ENCODE measurements around the gene PPP6R3. TPM values are rescaled to one million over a fixed set of nuclear protein-coding genes. Genes with fewer than 3 reads are reported as not detected.

Gene PPP6R3
- total RNA-seq, 1 experiment from 2014 or later: 138 TPM

DNA sequence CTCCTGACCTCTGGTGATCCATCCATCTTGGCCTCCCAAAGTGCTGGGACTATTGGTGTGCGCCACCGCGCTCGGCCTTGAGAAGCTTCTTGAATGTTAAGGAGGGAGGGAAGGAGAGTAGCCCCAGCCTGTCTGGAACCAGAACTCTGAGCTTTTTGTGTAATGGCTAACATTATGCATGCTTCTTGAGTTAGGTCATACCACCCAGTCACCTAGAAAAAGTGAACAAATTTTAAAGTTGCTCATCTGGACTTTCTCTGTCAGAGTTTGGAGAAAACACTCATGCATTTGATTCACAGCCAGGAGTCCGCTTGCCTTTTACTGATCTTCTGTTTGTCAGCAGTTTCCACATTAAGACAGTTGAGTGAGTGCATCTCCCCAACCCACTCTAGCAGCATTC is 82.1 kb downstream of the PPP6R3 start:
- peaks cover 15% of the 10 kb centered on the region for H3K79me1 ChIP-seq (ENCODE audit: insufficient read depth, low read depth, low read length, poor library complexity, severe bottlenecking)
- Mint-ChIP-seq H3K36me3 (ENCODE audit: insufficient read depth in 1 of 3, low read depth in 3 of 3) (peaks cover 34 to 83% (median 70%) of the 10 kb centered on the region in 3 experiments; a peak in 6 of 7 replicates), H3K9me3 (peaks cover 0 to 4% of the 10 kb centered on the region in 2 experiments; a peak in 1 of 5 replicates), H3K27ac (peak overlapping the region in 1 of 3 experiments; percentile 26; a peak in 1 of 7 replicates), H3K4me1 (peaks cover 48 to 50% of the 10 kb centered on the region in 2 experiments), H3K4me3 (no peak overlapping the region), H3K27me3 (ENCODE audit: low read depth) (no peaks in the 10 kb centered on the region)
- no peak overlapping the region for H2BK120ac ChIP-seq (ENCODE audit: low read depth, low read length, poor library complexity, severe bottlenecking)
- H4K20me1 ChIP-seq (ENCODE audit: control insufficient read depth, insufficient read depth, insufficient read length): no peaks in the 10 kb centered on the region
- H3K23ac ChIP-seq (ENCODE audit: insufficient read length, low read depth, low read length): no peak overlapping the region
- H3K23me2 ChIP-seq (ENCODE audit: insufficient read length, low read depth, low read length, poor library complexity, severe bottlenecking): no peaks in the 10 kb centered on the region
- H3K4ac ChIP-seq (ENCODE audit: low read depth, low read length): no peak overlapping the region
- no peak overlapping the region for H3K56ac ChIP-seq (ENCODE audit: insufficient read length, low read depth, low read length)
- H3K14ac ChIP-seq (ENCODE audit: insufficient read depth, low read length): no peak overlapping the region
- no peak overlapping the region for H3K4me2 ChIP-seq (ENCODE audit: insufficient read depth, insufficient read length, low read length)
- H3K27me3 ChIP-seq (ENCODE audit: insufficient read depth, low read length): no peaks in the 10 kb centered on the region
- no peak overlapping the region for H4K5ac ChIP-seq (ENCODE audit: insufficient read length, low read depth, low read length)
- no peaks in the 10 kb centered on the region for H3K9me3 ChIP-seq (ENCODE audit: control insufficient read depth, low read depth, low read length)
- no peak overlapping the region for H4K91ac ChIP-seq (ENCODE audit: insufficient read length, low read depth, low read length)
- H2BK20ac ChIP-seq (ENCODE audit: low read depth, low read length, poor library complexity, severe bottlenecking): no peak overlapping the region
- H2BK15ac ChIP-seq (ENCODE audit: low read depth, low read length): no peak overlapping the region
- no peak overlapping the region for H3T11ph ChIP-seq (ENCODE audit: low read length)
- no CpG with 5 or more reads among the region's 5 CpGs for WGBS (ENCODE audit: extremely low coverage, insufficient read length, low lambda C conversion rate)
- no peak overlapping the region for H2AK5ac ChIP-seq (ENCODE audit: insufficient read length, low read length)
- no peak overlapping the region for H2BK12ac ChIP-seq (ENCODE audit: insufficient read length, low read depth, low read length)
- no peak overlapping the region for H3K27ac ChIP-seq (ENCODE audit: insufficient read length, low read depth, low read length)
- peaks cover 8% of the 10 kb centered on the region; the same call in 1 of the 2 replicates for H3K79me2 ChIP-seq (ENCODE audit: insufficient read depth, low read length)
- no peak overlapping the region for H4K8ac ChIP-seq (replicated peaks; ENCODE audit: insufficient read length, low read depth, low read length)
- no peak overlapping the region for H2AFZ ChIP-seq (ENCODE audit: low read length)
- H3K18ac ChIP-seq (ENCODE audit: insufficient read length, low read depth, low read length): no peak overlapping the region
- H3K4me1 ChIP-seq (ENCODE audit: insufficient read depth, low read length): peaks cover 20% of the 10 kb centered on the region
- H2BK5ac ChIP-seq (ENCODE audit: insufficient read length, low read length): no peak overlapping the region
- H3K9ac ChIP-seq (ENCODE audit: extremely low read depth, insufficient read length, low read length): no peak overlapping the region
- TF ChIP-seq, protein P1, sequence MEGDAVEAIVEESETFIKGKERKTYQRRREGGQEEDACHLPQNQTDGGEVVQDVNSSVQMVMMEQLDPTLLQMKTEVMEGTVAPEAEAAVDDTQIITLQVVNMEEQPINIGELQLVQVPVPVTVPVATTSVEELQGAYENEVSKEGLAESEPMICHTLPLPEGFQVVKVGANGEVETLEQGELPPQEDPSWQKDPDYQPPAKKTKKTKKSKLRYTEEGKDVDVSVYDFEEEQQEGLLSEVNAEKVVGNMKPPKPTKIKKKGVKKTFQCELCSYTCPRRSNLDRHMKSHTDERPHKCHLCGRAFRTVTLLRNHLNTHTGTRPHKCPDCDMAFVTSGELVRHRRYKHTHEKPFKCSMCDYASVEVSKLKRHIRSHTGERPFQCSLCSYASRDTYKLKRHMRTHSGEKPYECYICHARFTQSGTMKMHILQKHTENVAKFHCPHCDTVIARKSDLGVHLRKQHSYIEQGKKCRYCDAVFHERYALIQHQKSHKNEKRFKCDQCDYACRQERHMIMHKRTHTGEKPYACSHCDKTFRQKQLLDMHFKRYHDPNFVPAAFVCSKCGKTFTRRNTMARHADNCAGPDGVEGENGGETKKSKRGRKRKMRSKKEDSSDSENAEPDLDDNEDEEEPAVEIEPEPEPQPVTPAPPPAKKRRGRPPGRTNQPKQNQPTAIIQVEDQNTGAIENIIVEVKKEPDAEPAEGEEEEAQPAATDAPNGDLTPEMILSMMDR (conservative IDR thresholded peaks at IDR 0.05): no peak
- no peak for DNase-seq

All from H9 (cell line).